Measurements from ENCODE around the gene MINPP1.

The MINPP1 gene

DNA sequence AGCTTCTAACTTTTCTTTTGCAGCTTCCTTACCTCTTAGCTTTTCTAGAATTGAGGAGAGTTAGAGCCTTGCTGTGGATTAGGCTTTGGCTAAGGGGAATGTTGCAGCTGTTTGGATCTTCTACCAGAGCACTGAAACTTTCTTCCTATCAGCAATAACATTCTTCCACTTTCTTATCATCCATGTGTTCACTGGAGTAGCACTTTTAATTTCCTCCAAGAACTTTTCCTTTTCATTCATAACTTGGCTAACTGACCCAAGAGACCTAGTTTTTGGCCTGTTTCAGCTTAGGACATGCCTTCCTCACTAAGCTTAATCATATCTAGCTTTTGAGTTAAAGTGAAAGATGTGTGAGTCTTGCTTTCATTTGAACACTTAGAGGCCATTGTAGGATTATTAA is 19.6 kb downstream of the MINPP1 start:
- DNase-seq, result no peak

DNA sequence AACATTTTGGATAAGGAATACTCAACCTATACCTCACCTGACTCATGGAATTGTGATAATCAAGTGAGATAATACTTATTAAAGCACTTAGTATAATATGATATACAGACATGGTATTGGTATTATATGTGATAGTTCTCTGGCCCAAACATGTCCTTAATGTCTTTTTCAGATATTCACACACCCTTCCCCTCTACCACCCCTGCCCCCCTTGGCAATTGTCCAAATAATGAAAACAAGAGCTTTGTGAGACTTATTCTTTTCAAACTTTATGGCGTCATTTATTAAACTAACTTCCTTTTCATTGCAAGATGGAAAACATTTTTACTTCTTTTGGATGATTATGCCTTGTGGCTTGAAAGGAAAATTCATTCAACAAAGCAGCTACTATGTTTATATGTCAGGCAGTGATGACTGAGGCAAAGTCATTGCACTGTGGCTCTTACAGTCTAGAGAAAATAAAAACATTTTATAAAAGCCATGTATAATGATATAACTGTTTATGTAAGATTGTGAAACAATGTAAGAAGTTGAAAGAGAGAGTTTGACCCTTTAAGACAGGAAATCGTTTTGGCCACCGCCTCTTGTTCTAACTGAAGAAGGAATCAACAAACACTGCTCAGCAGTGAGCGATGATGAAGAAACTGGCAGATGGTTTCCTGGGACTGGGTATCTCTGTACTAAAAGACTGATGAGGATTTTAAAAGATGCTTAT is 27.4 kb downstream of the MINPP1 start:
- no peak for DNase-seq

DNA sequence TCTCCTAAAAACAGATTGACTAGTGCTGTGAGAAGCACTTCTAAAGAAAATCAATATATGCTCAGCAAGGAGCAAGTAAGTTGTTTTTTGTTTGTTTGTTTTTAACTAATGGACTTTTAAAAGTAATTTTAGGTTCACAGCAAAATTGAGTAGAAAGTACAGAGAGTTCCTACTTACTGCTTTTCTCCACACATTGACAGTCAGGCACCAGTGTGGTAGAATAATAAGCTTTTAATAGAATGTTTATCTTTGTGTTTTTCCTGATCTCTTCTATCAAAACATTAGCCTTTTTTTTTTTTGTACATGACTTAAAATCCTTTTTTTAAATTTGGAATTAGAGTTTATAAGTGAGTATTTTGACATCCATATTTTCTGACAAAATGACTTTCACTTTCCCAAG is 28.0 kb downstream of the MINPP1 start:
- DNase-seq, result no peak

DNA sequence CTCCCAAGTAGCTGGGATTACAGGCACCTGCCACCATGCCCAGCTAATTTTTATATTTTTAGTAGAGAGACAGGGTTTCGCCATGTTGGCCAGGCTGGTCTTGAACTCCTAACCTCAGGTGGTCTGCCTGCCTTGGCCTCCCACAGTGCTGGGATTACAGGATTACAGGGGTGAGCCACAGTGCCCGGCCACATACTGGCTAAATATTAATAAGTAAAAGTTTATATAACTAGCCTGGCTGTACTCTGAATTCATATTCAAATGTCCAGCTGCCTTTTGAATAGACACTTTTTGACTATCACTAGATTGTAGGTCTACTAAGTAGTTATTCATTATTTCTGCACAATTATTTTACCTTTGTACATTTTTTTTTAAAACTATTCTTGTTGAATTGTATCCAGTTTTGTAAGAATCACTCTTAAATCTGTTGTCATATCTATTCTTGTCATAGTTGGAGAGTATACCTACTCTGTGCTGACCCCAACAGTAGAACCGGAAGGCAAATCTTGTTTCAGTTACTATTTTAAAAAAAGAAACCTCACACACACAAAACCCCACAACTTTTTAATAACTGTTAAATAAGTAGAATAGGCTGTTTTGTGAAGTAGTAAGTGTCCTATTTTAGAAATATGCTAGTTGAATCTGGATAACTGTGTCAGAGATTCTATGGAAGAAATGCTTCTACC is 29.6 kb downstream of the MINPP1 start:
- DNase-seq, result no peak

DNA sequence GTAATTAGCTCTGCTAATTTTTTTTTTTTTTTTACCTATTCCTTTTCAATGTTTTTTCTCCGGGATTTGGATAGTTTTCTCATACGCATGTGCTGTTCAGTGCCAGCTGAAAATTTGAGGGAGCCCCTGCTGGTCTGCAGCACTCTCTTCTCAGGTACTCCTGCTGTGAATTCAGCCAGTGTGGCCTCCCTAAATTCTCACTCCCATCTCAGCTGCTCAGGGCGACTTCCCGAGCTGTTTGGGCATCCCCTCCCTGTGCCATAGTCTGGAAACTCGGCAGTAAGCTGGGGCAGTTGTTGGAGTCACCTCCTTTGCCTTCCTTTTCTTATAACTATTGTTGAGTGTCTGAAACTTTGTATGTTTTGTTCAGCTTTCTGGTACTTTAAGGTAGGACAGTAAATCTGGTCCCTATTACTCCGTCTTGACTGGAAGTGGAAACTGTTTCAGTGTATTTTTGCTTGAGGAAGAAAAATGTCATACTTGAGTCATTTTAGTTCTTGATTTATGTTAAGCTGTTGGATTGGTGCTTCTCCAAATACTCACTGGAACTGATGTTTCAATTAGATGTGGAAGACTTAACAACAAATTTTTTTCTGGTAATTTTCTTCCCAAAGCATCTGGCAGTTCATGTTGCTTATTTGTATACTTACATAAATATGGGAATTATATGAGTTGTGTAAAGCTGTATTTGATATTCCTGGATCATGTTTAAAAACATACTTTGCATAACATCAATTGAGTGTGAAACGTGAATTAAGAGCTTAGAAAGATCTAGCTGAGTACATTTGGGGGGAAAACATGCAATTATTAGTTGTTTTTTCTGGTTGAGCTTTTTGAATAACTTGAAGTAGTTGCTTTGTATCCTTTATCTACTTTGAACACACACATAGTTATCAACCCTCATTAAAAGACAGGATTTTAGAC is 33.7 kb downstream of the MINPP1 start:
- DNase-seq, result no peak

DNA sequence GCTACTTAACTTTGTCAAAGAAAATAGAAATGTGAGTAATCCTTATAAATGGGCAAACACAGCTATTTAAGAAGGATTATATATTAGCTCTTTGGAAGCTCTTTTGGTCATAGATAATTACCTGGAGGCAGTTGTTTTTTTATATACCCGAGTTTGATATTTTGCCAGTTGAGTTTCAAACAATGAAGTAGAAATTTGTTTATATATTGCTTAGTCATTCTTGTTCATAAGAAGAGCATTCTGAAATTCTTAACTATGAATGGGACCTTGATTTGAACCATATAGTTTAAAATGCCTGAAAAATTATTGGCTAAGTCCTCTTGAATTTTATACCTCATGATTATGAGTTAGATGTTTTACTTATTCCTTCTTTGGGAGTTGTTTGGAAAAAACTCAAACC is 36.4 kb downstream of the MINPP1 start:
- no peak for DNase-seq

DNA sequence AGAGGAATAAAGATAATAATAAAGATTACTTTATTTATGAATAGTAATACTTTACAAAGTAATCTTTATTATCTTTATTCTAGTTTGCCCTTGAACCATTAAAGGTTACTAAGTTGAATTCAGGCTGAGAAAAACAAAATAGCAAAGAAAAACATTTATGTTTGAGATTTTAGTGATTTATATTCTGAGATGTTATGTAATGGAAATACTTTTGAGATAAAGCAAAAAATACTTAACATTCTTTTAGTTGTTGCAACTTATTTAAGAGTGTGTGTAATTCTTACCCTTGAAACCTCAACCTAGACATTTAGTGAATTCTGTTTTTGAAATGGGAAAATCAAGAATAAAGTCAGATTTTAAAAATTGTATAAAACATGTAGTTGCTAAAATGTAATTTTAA is 40.0 kb downstream of the MINPP1 start:
- DNase-seq, result no peak

DNA sequence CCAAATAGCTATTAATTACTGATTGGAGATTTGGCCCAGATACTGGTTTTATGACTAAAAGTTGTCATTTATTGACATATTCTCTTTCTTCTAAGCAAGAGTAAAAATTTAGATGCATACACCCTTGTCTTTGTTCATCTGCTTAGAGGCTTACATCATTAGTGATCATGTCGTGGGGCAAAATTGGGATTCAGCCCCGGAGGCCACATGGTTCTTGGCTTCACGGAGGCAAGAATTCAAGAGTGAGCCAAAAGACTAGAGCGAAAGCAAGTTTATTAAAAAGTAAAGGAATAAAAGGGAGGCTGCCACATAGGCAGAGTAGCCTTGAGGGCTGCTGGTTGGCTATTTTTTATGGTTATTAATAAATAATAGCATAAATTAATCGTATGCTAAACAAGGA is 41.1 kb downstream of the MINPP1 start:
- no peak for DNase-seq

DNA sequence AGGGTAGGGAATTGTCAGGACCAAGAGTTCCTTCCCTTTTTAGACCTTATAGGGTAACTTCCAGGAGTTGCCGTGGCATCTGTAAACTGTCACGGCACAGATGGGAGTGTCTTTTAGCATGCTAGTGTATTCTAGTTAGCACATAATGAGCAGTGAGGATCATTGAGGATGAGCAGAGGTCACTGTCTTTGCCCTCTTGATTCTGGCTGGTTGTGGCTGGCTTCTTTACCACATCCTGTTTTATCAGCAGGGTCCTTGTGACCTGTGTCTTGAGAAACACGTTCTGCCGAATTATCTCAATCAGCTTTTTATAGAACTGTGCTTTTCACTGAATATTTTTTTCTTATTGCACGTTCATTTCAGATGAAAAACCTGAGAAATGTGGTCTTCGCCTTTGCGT is 41.5 kb downstream of the MINPP1 start:
- no peak for DNase-seq

DNA sequence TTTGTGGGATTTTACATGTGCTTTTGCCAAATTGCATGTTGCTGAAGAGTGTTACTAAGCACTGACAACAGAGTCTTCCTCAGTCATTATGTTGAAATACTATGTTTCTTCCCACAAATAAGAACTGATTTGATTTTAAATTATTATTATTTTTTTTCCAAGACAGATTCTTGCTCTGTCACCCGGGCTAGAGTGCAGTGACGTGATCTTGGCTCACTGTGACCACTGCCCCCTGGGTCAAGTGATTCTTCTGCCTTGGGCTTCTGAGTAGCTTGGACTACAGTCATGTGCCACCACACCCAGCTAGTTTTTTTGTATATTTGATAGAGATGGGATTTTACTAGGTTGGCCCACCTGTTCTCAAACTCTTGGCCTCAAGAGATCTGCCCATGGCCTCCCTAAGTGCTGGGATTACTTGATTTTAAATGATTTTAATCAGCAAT is 42.3 kb downstream of the MINPP1 start:
- no peak for DNase-seq

DNA sequence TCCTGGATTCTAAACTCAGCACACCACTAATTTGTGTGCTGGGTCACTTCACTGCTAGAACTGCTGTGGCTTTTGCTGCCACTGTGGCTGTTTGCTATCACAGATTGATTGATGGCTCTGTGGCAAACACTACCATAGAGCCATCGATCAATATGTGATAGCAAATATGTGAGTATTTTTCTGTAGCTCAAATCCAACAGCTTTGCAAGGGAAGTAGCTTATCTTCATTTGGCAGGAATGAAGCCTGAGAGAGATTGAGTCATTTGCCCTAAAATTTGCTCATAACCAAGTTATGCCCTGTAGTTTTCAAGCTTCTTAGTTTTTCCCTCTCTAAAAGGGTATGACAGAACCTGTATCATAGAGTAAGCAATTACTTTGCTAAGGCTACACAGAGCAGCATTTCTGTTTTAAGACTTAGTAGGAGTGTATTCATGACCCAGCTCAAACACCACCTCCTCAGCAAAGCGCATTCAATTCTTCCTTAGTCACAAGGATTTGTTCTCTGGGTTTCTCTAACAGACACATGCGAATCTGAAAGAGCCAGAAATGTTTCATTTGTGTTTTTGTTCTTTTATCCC is 43.1 kb downstream of the MINPP1 start:
- DNase-seq, result no peak

DNA sequence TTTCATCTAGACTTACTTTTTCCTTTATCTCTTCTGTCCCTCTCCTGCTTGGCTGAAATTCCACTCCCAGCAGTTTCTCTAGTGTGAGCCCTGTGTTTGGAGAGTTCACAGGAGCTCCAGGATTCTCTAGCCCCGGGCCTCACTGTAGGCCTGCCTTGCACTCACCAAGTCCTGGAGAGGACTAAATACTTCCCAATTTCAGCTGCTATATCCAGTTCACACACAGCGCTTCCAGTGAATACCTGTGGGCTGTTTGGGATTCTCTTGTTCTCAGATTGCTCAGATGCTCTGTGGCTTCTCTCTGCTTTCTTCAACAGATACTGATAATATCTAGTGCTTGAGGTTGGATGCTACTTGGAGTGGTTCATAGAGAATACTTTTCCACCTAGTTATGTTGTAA is 46.0 kb downstream of the MINPP1 start:
- DNase-seq, result no peak

DNA sequence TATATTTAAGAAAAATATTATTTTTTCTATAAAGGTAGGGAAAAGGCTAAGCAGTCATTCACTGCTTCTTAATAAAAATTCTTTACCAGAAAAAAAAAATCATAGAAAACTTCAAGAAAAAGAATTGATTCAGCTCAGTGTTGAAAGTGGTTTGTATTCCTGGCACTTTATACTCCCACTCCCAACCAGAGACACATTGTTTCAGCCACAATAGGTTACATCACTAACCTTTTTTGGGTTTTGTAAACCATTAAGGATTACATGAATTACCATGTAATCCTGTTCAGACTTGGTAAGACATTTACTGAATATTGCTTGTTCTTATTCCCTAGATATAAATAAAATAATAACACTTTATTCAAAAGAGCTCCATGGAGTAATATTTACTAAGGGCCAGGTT is 46.6 kb downstream of the MINPP1 start:
- DNase-seq, result no peak

DNA sequence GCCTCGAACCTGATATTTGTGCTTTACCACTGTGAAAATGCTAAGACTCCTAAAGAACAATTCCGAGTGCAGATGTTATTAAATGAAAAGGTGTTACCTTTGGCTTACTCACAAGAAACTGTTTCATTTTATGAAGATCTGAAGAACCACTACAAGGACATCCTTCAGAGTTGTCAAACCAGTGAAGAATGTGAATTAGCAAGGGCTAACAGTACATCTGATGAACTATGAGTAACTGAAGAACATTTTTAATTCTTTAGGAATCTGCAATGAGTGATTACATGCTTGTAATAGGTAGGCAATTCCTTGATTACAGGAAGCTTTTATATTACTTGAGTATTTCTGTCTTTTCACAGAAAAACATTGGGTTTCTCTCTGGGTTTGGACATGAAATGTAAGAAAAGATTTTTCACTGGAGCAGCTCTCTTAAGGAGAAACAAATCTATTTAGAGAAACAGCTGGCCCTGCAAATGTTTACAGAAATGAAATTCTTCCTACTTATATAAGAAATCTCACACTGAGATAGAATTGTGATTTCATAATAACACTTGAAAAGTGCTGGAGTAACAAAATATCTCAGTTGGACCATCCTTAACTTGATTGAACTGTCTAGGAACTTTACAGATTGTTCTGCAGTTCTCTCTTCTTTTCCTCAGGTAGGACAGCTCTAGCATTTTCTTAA is 47.7 kb downstream of the MINPP1 start:
- no peak for DNase-seq

DNA sequence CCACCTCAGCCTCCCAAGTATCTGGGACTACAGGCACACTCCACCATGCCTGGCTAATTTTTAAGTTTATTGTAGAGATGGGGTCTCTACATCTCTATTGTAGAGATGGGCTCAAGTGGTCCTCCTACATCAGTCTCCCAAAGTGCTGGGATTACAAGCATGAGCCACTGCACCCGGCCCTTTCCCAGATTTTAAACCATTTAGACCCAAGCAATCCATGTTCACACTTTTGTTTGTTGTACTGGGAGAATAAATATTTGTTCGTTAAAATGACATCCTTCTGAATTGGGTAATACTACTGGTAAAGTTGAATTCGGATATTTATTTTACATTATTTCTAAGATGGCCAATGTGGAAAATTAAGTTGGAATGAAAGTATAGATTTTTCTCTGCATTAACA is 52.7 kb downstream of the MINPP1 start:
- no peak for DNase-seq

DNA sequence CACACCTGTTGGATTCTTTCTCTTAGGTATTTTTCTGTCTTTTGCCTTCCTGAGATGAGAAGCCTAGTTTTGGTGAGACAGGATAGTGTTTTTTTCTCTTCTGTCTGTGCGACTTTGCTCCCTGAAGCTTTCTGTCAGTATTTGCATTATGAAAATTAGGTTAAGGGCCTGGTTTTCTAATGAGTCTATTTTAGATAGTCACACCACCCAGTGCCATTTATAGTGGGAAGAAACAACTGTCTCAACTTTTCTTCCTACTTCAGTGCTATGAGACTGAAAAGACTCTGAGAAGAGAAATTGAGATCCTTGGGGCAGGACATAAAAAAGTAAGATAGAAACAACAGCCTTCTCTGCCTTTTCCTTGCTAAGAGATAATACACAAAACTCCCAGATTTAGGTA is 53.6 kb downstream of the MINPP1 start:
- no peak for DNase-seq

DNA sequence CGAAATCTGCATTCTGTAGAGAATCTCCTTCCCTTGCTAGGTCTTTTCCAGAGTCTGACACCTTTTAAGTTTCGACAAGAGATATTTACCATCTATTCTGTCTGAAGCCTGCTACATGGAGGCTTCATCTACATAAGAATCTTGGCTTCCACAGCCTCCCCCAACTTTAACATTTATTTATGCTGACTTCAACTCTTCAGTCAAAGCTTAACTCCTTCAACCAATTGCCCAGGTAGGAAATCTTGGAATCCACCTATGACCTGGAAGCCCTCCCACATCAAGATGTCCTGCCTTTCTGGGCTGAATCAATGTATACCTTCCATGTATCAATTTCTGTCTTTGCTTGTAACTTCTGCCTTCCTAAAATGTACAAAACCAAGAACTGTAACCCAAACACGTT is 54.7 kb downstream of the MINPP1 start:
- no peak for DNase-seq

DNA sequence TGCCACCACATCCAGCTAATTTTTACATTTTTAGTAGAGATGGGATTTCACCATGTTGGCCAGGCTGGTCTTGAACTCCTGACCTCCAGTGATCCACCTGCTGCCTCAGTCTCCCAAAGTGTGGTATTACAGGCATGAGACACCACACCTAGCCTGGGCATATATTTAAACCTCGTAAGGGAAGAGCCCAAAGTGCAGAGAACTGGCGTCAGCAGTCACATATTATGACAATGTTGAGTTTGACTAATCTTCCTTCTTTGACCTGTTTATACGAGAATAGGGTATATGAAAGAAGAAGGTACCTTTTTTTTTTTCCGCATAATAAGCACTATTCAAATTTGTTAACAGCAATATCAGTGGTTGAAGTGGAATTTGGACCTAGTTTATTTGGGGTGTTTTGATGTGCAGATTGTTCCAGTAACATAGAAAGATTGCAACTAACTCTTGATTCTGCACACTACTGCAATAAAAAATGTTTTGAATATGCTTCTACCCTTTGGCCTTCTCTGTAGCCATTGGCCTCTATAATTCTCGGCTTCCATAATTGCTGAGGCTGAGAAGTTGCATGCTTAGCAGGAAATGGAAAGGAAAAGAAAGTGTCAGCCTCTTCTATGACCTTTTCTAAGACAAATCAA is 55.9 kb downstream of the MINPP1 start:
- no peak for DNase-seq

DNA sequence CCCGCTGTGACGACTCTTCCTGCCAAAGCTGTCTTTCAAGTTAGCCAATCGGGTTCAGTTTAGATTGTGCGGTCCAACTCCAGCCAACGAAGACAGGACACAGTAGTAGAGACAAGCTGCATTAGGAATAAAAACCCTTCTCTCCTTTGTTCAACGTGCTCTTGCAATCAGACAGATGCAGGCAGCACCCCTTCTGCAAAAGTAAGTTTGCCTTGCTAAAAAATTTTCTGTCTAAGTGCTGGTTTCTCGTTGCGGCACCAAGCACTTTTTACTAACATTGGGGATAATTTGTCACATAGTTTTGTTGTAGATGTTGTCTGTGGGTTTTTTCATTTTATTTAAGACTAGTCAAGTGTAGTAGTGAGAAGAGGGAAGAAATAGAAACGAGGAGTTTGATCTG is 58.1 kb downstream of the MINPP1 start:
- DNase-seq, result no peak

DNA sequence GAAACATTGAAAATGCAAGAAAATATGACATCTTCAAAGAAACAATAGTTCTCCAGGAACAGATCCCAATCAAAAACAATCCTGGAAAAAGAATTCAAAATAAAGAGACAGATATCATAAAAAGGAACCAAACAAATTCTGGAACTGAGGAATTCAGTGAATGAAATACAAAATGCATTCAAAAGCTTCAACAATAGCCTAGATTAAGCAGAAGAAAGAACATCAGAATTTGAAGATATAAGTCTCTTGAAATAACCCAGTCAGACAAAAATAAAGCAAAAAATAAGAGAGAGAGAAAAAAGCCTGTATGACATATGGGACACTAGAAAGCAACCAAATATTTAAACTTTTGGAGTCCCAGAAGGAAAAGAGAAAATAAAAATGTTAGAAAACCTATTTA is 60.3 kb downstream of the MINPP1 start:
- DNase-seq, result no peak

DNA sequence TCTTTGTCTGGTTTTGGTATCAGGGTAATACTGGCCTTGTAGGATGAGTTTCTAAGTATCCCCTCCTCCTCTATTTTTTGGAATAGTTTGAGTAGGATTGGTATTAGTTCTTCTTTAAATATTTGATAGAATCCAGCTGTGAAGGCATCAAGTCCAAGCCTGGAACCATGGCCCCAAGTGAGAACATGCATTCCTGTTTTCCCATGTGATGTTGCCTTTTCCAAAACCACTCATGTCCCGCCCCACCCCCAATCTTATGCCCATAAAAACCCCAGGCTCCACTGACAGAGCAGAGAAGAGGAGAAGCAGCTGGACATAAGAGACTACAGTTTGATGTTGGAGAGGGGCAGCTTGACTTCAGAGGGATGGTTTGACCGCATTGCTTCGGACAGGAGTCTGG is 71.2 kb downstream of the MINPP1 start:
- DNase-seq, result no peak

DNA sequence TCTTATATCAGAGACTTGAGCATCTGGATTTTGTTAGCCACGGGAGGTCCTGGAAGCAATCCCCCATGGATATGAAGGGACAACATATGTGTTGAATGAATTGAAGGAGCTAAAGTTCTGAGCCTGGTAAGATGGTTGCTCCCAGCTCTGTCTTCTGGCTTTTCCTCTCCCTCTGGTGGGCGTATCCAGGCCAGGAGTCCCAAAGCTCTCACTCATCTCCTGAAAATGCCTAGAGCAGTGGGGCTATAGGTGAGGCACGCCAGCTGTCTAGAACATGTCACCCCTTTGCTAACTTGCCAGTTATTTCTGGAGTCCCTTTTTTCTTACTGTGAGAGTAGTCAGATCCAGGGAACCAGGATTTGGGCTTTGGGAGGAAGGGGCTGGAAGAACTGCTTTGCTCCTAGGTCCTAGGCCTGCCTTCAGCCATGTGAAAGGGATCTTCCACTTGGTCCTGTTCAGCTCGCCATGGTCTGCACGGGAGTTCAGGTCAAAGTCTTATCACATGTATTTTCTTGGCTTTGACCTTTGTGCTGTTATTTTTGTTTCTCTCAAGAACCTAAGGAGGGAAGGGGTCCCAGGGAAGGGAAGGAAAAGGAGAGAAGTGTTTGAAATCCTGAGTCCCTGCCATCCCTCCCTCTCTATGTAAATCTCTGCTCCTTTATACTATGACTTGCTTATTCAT is 73.6 kb downstream of the MINPP1 start:
- DNase-seq, result no peak

All from NCI-H2227 treated with DMSO at 0.1 percent for 48 hours (cell line).